Measurements from ENCODE around the gene HBS1L.

Gene HBS1L

DNA sequence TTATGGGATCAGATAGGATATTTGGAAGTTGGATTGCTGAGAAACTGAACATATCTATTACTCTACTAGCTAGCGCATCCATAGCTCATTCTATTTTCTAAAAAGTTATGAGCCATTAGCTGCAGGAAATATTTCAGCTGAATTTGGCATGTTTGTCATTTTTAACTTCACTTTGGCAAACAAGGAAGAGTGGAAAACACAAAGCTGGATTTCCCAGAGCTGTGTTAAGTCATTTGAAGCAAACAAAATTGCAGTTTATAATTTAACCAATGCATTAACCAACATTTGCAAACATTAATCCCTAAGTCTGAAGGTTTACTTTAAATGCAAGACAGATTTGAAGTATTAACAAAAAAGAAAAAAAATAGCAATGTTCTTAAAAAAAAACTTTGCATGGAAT, 105.9 kb downstream of the HBS1L start:
- DNase-seq: no peak

DNA sequence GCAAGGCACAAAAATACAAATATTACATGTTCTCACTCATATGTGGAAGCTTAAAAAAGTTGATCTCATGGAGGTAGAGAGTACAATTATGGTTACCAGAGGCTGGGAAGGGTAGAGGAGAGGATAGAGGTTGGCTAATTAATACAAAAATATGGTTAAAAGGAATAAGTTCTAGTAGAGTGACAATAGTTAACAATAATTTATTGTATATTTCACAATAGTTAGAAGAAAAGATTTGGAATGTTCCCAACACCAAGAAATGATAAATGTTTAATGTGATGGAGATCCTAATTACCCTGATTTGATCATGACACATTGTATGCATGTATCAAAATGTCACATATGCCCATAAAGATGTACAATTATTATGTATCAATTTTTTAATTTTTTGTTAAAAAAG, 106.5 kb downstream of the HBS1L start:
- DNase-seq: no peak

DNA sequence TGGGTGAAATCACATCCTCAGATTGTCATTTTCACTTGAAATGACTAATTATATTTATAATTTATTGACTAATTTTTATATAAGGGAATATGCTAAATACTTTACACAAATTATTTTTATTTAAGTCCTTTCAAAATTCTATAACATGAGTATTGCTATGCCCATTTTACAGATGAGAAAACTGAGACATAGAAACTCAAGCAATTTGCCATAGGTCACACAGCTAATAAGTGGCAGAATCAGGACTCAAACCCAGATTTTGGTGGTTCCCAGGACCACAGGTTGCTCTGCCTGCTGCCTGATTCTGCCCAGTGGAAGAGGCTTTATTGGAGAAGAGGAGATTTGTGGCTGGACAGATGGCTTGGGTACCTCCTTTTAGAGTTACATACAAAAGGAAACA, 109.6 kb downstream of the HBS1L start:
- no peak for DNase-seq

GRCh38 chr6:134943522-134944111, 111.0 kb downstream of the HBS1L start:
- DNase-seq: no peak

GRCh38 chr6:134938896-134939295, 115.7 kb downstream of the HBS1L start:
- peak in 3 of 5 experiments; percentile 24 to 57 (median 55) for DNase-seq

DNA sequence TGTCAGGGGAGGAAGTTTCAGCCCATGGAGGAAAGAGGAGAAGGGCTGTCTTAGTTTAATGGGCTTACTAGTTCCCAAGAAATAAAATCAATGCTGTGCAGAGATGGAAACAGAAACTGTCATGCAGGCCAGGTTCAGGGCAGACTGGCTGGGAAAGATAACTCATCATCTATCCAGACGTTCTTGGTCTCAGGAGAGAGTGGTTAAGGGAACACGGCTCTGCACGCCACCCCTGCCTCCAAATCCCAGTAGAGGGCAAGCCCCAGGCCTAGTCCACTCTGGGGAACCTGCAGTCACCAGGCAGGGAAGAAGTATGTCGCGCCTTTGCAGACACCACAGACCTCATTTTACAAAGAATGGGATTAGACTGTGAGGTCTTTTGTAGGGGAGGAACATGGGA, 117.2 kb downstream of the HBS1L start:
- no peak for DNase-seq

DNA sequence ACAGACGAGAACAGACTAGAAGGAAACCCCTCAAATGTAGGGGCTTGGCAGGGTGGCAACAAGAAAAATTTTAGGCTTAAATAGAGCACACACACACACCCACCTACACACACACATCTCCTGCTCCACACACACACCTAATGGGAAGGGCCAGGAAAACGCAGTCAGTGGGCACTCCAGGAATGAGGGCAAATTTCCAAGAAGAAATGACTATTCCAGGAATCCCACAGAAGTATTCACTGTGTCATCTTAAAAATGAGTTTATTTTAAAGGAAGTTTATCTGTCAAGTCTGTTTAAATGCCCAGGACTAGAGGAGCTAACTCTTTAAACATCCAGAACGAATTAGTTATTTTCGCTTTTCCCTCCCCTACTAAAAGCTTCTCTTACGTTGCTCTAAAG, 117.7 kb downstream of the HBS1L start:
- DNase-seq: no peak

GRCh38 chr6:134936476-134936875, 118.1 kb downstream of the HBS1L start:
- no peak for DNase-seq

GRCh38 chr6:134934793-134935485, 119.7 kb downstream of the HBS1L start:
- no peak for DNase-seq

GRCh38 chr6:134932535-134933470, 121.8 kb downstream of the HBS1L start:
- no peak for DNase-seq

GRCh38 chr6:134932098-134932497, 122.5 kb downstream of the HBS1L start:
- DNase-seq: no peak

DNA sequence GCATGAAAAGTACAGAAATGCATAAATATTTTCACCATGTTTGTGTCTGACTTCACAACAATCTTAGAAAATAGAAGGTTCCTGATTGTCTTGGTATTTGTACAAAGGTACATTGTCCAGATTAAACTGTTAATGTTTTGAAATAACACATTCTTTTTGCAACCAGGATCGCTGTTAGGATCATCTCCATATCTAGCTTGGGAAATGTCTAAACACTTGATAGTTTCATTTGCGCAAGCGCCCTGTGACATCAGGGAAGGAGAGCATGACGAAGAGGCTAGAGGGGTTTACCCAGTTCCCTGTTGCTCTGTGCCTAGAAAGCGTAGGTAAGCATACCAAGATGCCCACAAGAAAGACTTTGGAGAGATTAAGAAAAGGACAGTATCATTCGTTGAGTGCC, 124.2 kb downstream of the HBS1L start:
- DNase-seq: no peak

DNA sequence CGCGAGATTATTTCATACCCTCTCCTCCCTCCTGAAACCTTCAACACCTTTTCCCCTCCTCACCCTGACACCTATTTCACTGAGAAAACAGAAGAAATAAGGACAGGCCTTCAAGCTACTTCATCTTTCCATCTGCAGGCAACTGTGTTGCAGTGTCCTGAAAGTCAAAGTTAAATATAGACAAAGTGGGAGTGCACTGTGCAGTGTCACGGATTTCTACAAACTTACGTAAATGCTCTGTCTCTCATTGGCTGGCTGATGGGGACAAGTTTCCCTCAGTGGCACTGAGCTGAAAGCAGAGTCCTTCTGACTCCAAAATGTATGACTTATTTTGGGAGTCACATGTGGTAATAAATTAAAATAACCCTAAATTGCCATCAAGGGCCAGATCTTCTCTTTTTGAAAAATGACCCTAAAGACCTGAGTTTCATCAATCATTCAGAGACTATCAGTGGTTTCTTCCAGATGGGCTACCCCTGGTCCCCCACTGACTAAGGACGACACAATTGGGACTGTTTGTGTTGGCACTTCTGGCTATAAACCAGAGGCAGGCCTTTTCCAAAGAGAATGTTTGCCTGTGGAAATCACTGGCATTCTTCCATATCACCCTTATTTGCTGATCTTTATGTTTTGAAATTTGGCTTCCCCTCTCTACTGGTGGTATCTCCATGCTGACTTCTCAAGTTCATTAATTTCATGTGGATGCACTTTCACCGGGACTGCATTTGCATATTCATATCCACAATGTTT, 126.3 kb downstream of the HBS1L start:
- no peak for DNase-seq

DNA sequence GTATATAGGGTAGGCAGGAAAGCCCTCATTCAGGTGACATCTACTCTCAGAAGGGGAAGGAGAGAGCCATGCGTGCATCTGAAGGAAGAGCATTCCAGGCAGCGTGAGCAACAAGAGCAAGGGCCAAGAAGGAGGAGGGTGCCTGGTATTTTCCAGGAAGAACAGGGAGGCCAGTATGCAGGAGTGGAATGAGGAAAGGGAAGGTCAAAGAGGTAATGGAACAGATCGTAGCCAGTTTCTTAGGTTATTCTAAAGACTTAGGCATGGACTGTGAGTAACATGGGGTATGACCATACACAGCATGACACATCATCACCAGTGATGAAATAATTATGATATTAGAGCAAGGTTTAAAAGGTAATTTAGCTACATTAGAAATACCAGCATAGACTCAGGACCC, 128.8 kb downstream of the HBS1L start:
- no peak for DNase-seq

GRCh38 chr6:134921721-134922261, 132.8 kb downstream of the HBS1L start:
- DNase-seq: no peak

DNA sequence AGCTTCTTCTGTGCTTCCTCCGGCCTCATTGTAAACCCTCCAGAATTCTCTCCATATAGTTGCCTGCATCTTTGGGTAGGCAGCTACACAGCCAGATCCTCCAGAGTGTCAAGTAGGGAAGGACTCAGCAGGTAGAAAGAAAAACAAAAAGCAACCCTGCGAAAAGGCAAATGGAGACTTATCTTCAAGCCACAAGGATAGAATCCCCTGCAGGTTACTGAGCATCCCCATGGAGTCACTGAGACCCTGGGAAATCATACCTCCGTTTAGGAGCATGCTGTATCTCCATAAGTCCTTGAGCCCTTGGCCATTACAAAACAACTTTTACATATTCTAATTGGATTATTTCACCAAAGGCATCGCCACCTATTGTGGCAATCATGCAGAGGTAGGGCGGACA, 133.3 kb downstream of the HBS1L start:
- no peak for DNase-seq

DNA sequence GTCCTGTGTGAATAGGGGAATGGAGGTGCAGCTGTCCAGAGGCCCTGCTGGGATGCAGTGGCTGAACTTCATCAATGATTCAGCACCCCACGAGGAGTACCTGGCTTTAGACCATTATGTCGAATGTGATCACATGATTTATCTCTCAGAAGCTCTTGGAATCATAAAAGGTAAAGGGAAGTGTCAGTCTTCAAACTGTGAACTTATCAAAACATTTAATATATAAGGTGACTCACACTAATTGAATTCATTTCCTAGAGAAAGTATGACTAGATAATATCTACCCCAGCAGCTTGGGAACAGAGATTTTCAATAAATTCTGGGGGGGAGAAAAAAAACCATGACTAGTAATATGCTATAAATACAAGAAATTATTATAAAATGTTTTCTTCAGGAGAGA, 134.2 kb downstream of the HBS1L start:
- DNase-seq: no peak

GRCh38 chr6:134918418-134918961, 136.1 kb downstream of the HBS1L start:
- DNase-seq: no peak

- no peak for DNase-seq
Measured at GRCh38 chr6:134911547-134911946, 143.1 kb downstream of the HBS1L start.

GRCh38 chr6:134910593-134910935, 144.1 kb downstream of the HBS1L start:
- no peak for DNase-seq

All from T-helper 2 cell (primary cell).